H7 (cell line): ENCODE measurements around the gene WLS. TPM values are rescaled to one million over a fixed set of nuclear protein-coding genes. Genes with fewer than 3 reads are reported as not detected.

Experiments
- DNase-seq: peaks from one replicate; pipeline ENCODE4 v3.0.0; 2012
- H3K27me3 ChIP-seq: 2 replicates; pipeline ENCODE4 v1.6.0; 2011; ENCODE audit warnings: mild to moderate bottlenecking, low read length; ENCODE audit not compliant: control insufficient read depth, insufficient read depth
- H3K36me3 ChIP-seq: replicated peaks from 2 replicates; pipeline ENCODE4 v1.5.1; 2011; ENCODE audit warnings: low read length; ENCODE audit not compliant: control insufficient read depth, insufficient read depth
- H3K4me3 ChIP-seq: 2 replicates; pipeline ENCODE4 v1.5.1; 2011; ENCODE audit warnings: low read depth, mild to moderate bottlenecking, control low read depth, low read length, moderate library complexity; ENCODE audit not compliant: insufficient read depth
- total RNA-seq: library from RNA; depleted of rRNA; stranded (reverse); fragments of >200 nt; shearing (Covaris generic); gene quantifications from 2 replicates; pipeline ENCODE4 v1.2.3, GENCODE V29; 2014

WLS gene
- total RNA-seq, 1 experiment from 2014 or later = 9.5 TPM

- Histone ChIP-seq H3K36me3 (no peaks in the 10 kb centered on the region), H3K27me3 (no peaks in the 10 kb centered on the region), H3K4me3 (no peak overlapping the region)
- no peak for DNase-seq
Measured at GRCh38 chr1:68217618-68218017, 14.7 kb downstream of the WLS start.

- no peaks in the 10 kb centered on the region for H3K36me3 ChIP-seq
- no peak overlapping the region for H3K4me3 ChIP-seq
- H3K27me3 ChIP-seq = no peaks in the 10 kb centered on the region
- DNase-seq = no peak
Measured at GRCh38 chr1:68217060-68217554, 15.2 kb downstream of the WLS start.

GRCh38 chr1:68216089-68216772 lies 16.1 kb downstream of the WLS start:
- no peak for DNase-seq
- H3K4me3 ChIP-seq = no peak overlapping the region
- no peaks in the 10 kb centered on the region for H3K36me3 ChIP-seq
- no peaks in the 10 kb centered on the region for H3K27me3 ChIP-seq

GRCh38 chr1:68213843-68214242 lies 18.5 kb downstream of the WLS start:
- Histone ChIP-seq H3K36me3 (no peaks in the 10 kb centered on the region), H3K27me3 (no peaks in the 10 kb centered on the region), H3K4me3 (no peak overlapping the region)
- DNase-seq = no peak

GRCh38 chr1:68211761-68212380 lies 20.5 kb downstream of the WLS start:
- Histone ChIP-seq H3K27me3 (no peaks in the 10 kb centered on the region; the same call in 1 of the 2 replicates), H3K36me3 (no peaks in the 10 kb centered on the region), H3K4me3 (no peak overlapping the region)
- no peak for DNase-seq

GRCh38 chr1:68210829-68211228 lies 21.5 kb downstream of the WLS start:
- Histone ChIP-seq H3K27me3 (no peaks in the 10 kb centered on the region; the same call in 1 of the 2 replicates), H3K36me3 (no peaks in the 10 kb centered on the region), H3K4me3 (no peak overlapping the region)
- no peak for DNase-seq

- Histone ChIP-seq H3K4me3 (no peak overlapping the region), H3K36me3 (no peaks in the 10 kb centered on the region), H3K27me3 (no peaks in the 10 kb centered on the region; the same call in 1 of the 2 replicates)
- no peak for DNase-seq
Measured at GRCh38 chr1:68210027-68210426, 22.3 kb downstream of the WLS start.

- Histone ChIP-seq H3K4me3 (no peak overlapping the region), H3K27me3 (no peaks in the 10 kb centered on the region; the same call in 1 of the 2 replicates), H3K36me3 (no peaks in the 10 kb centered on the region)
- no peak for DNase-seq
Measured at GRCh38 chr1:68206848-68207689, 25.3 kb downstream of the WLS start.

GRCh38 chr1:68205794-68206358 lies 26.4 kb downstream of the WLS start:
- Histone ChIP-seq H3K36me3 (no peaks in the 10 kb centered on the region), H3K4me3 (no peak overlapping the region), H3K27me3 (no peaks in the 10 kb centered on the region; the same call in 1 of the 2 replicates)
- DNase-seq = no peak

GRCh38 chr1:68204977-68205630 lies 27.2 kb downstream of the WLS start:
- H3K4me3 ChIP-seq = no peak overlapping the region
- H3K27me3 ChIP-seq = no peaks in the 10 kb centered on the region; the same call in 1 of the 2 replicates
- no peak for DNase-seq
- H3K36me3 ChIP-seq = no peaks in the 10 kb centered on the region

- no peak for DNase-seq
Measured at GRCh38 chr1:68202239-68202832, 30.0 kb downstream of the WLS start.

GRCh38 chr1:68201546-68202238 lies 30.6 kb downstream of the WLS start:
- H3K4me3 ChIP-seq = no peak overlapping the region
- H3K27me3 ChIP-seq = no peaks in the 10 kb centered on the region
- no peaks in the 10 kb centered on the region for H3K36me3 ChIP-seq
- no peak for DNase-seq

More at GRCh38 chr1:68202239-68202832, 30.0 kb downstream of the WLS start:
- Histone ChIP-seq H3K36me3 (no peaks in the 10 kb centered on the region), H3K27me3 (no peaks in the 10 kb centered on the region), H3K4me3 (no peak overlapping the region)

- DNase-seq = no peak
- H3K36me3 ChIP-seq = no peaks in the 10 kb centered on the region
- H3K27me3 ChIP-seq = no peaks in the 10 kb centered on the region
- H3K4me3 ChIP-seq = no peak overlapping the region
Measured at GRCh38 chr1:68199603-68200002, 32.7 kb downstream of the WLS start.
